ENCODE measurements around the gene IQCM. TPM values are rescaled to one million over a fixed set of nuclear protein-coding genes. Genes with fewer than 3 reads are reported as not detected.

Gene IQCM, protein sequence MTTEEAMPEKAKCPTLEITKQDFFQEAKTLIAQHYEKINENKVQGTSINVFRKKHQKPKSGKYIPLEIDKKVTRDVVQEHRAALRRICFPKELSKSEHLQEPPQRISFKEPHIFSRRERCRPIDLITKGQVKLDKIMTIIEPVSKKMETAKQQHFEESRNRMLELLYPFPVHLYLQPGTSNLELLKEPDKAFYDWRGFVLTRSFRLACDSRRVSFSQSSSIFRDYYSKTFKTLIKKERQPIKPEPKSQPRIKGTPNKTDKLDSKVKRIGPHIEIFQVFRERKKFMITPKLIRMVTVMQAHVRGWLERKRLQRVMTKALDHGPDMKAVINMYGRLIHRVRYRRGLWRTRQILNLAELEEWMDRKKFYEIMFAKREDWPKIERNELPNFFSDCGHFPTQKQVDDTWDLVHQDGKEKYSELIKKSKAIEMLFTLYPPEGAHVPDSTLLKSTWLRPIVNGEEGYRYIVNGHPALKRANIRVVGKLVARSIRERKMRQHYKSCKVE
- total RNA-seq: not detected in 2 replicates

DNA sequence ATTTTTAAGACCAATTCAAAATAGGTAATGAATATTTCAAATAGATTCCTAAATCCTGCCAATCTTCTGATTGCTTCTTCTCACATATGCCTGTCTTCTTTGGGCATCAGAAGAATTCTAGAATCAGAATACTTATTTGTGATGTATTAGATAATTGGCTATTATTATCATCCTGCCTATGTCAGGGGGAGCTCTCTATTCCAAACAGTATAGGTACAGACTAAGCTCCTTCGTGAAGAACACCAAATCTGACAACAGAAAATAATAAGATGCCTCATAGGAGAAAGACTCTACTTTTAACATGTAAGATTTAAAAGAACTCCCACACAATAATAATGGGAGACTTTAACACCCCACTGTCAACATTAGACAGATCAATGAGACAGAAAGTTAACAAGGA, at the start of gene IQCM:
TSS of gene IQCM (minus strand) at position 101 of the 400 bp plus-strand sequence. CDS start 73,152 bp downstream, outside the sequence.
- Mint-ChIP-seq H3K27ac (no peak within 1 kb of the TSS), H3K4me3 (no peak within 1 kb of the TSS), H3K36me3 (ENCODE audit: low read depth) (no peaks in the 10 kb centered on the region), H3K9me3 (no peaks in the 10 kb centered on the region), H3K4me1 (no peaks in the 10 kb centered on the region), H3K27me3 (no peaks in the 10 kb centered on the region)
- DNase-seq: no peak
- intact Hi-C loops (cut with micrococcal nuclease): no loop called here

DNA sequence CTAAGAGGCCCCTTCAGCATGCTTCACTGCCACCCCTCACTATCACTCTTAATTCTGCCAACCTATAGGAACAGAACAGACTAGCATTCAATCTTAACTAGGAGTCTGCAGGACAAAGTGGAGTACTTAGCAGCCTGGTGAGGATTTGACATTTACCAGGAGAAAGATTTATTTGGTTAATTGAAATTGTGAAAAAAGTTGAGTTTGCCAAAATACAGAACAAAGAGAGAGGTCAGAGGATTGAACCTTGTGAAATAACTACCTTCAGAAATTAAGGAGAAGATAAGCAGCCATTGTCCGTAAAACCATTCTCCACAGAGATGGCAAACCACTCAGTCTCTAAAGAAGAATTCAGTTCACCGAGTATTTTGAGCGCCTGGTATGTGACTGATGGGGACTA, 41.8 kb upstream of the IQCM start:
- intact Hi-C loops (cut with micrococcal nuclease): no loop called here
- H3K27ac Mint-ChIP-seq: no peak overlapping the region
- no peak overlapping the region for H3K4me3 Mint-ChIP-seq
- no peaks in the 10 kb centered on the region for H3K36me3 Mint-ChIP-seq (ENCODE audit: low read depth)
- H3K9me3 Mint-ChIP-seq: no peaks in the 10 kb centered on the region
- no peaks in the 10 kb centered on the region for H3K27me3 Mint-ChIP-seq
- DNase-seq: no peak
- no peaks in the 10 kb centered on the region for H3K4me1 Mint-ChIP-seq

DNA sequence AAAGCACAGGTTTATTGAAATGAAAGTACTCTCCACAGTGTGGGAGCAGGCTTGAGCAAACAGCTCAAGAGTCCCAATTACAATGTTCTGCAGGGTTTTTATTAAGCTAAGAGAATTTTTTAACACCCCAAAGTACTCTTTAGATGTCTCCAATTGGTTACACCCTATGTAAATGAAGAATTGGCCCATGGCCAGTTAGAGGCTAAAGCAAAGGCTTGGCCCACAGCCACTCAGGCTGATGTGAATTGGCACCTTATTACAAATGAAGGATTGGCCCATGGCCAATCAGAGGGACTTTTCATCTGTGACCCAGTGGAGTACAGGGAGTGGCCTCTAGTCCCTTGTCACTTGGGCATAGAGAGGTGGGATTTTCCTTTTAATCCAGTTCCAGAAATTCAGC, 30.1 kb upstream of the IQCM start:
- no peak overlapping the region for H3K4me3 Mint-ChIP-seq
- no peaks in the 10 kb centered on the region for H3K36me3 Mint-ChIP-seq (ENCODE audit: low read depth)
- no peaks in the 10 kb centered on the region for H3K9me3 Mint-ChIP-seq
- DNase-seq: no peak
- no peaks in the 10 kb centered on the region for H3K4me1 Mint-ChIP-seq
- H3K27ac Mint-ChIP-seq: no peak overlapping the region
- intact Hi-C loops (cut with micrococcal nuclease): no loop called here
- H3K27me3 Mint-ChIP-seq: no peaks in the 10 kb centered on the region

DNA sequence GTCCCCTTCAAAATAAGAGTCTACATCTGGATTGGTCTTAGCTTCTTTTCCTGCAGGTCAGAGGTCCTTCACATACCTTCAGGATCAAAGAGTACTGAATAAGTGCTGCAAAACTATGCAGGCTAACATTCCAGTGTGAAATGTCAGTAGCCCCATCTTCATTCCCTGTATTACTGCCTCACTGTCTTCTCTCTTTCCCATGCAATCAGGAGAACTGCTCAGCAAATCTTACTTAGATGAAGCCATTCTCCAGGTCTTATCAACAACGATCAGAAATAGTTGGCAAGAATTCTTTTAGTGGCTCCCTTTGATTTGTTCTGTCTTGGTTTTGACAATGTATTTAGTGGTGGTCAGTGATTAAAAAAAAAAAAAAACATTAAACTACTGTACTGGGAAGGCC, 26.0 kb upstream of the IQCM start:
- Mint-ChIP-seq H3K36me3 (ENCODE audit: low read depth) (no peaks in the 10 kb centered on the region), H3K27ac (no peak overlapping the region), H3K27me3 (no peaks in the 10 kb centered on the region), H3K4me3 (no peak overlapping the region), H3K9me3 (no peaks in the 10 kb centered on the region), H3K4me1 (no peaks in the 10 kb centered on the region)
- DNase-seq: no peak
- intact Hi-C loops (cut with micrococcal nuclease): no loop called here

DNA sequence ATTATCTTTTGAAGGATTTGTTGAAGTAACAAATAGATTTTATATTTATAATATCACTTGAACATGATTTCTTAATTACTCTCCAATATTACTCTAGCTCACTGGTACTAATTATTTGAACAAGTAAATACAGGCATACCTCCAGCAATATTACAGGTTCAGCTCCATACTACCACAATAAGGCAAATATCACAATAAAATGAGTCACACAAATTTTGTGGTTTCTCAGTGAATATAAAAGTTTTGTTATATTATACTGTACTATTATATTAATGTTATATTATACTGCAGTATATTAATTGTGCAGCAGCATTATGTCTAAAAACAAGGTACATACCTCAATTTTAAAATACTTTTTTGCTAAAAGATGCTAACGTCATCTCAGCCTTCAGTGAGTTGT, 22.4 kb upstream of the IQCM start:
- H3K36me3 Mint-ChIP-seq (ENCODE audit: low read depth): no peaks in the 10 kb centered on the region
- intact Hi-C loops (cut with micrococcal nuclease): no loop called here
- H3K27ac Mint-ChIP-seq: no peak overlapping the region
- no peaks in the 10 kb centered on the region for H3K9me3 Mint-ChIP-seq
- H3K4me3 Mint-ChIP-seq: no peak overlapping the region
- no peaks in the 10 kb centered on the region for H3K27me3 Mint-ChIP-seq
- H3K4me1 Mint-ChIP-seq: no peaks in the 10 kb centered on the region
- no peak for DNase-seq

DNA sequence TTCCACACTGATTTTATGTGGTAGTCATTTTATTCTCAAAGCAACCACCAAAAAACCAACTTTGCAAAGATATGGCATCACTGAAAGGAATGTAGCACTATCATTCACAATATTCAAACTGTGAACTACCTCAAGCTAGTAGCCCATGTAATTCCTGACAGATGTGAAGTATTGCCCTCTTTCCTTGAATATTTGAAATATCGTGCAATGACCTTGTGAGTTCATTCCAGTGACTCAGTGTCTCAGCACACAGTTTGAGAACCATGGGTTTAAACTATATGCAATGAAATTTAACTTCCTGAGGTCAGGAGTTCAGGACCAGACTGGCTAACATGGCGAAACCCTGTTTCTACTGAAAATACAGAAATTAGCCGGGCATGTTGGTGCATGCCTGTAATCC, 20.9 kb upstream of the IQCM start:
- Mint-ChIP-seq H3K27ac (no peak overlapping the region), H3K27me3 (no peaks in the 10 kb centered on the region), H3K4me1 (no peaks in the 10 kb centered on the region), H3K9me3 (no peaks in the 10 kb centered on the region), H3K4me3 (no peak overlapping the region), H3K36me3 (ENCODE audit: low read depth) (no peaks in the 10 kb centered on the region)
- no peak for DNase-seq
- intact Hi-C loops (cut with micrococcal nuclease): no loop called here

DNA sequence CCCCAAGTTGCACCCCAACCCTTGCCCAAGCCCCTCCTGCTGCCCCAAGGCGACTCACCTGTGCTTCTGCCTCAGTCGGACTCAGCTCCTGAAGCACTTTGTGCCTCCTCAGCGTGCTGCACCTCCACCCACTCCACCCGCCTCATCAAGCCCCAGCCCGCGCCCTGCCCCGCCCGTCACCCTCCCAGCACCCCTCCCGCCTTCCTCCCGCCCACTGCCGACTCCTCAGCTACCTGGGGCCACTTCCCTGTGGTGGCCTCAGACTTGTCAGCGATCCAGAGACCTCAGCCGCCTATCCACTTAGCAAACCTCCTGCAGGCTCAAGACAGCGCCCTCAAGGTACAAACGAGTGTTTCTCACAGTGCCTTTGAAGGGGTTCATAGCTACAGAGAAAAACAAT, 19.6 kb upstream of the IQCM start:
- H3K27ac Mint-ChIP-seq: no peak overlapping the region
- no peaks in the 10 kb centered on the region for H3K27me3 Mint-ChIP-seq
- H3K4me3 Mint-ChIP-seq: no peak overlapping the region
- H3K36me3 Mint-ChIP-seq (ENCODE audit: low read depth): no peaks in the 10 kb centered on the region
- no peak for DNase-seq
- no peaks in the 10 kb centered on the region for H3K9me3 Mint-ChIP-seq
- intact Hi-C loops (cut with micrococcal nuclease): no loop called here
- no peaks in the 10 kb centered on the region for H3K4me1 Mint-ChIP-seq

DNA sequence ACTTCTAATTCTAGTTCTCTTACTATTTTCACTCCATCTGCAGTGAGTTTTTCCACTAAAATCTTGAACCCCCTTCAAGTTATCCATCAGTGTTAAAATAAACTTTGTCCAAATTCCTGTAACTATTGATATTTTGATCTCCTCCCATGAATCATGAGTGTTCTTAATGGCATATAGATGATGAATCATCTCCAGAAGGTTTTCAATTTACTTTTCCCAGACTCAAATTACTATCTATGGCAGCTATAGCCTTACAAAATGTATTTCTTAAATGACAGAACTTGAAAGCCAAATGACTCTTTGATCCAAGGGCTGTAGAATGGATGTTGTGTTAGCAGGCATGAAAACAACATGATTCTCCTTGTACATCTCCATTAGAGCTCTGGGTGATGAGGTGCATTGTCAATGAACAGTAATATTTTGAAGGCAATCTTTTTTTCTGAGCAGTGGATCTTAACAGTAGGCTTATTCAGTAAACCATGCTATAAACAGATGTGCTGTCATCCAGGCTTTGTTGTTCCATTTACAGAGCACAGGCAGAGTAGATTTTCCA, 16.1 kb upstream of the IQCM start:
- Mint-ChIP-seq H3K4me3 (no peak overlapping the region), H3K36me3 (ENCODE audit: low read depth) (no peaks in the 10 kb centered on the region), H3K9me3 (no peaks in the 10 kb centered on the region), H3K27ac (no peak overlapping the region), H3K27me3 (no peaks in the 10 kb centered on the region), H3K4me1 (no peaks in the 10 kb centered on the region)
- intact Hi-C loops (cut with micrococcal nuclease): no loop called here
- DNase-seq: no peak

DNA sequence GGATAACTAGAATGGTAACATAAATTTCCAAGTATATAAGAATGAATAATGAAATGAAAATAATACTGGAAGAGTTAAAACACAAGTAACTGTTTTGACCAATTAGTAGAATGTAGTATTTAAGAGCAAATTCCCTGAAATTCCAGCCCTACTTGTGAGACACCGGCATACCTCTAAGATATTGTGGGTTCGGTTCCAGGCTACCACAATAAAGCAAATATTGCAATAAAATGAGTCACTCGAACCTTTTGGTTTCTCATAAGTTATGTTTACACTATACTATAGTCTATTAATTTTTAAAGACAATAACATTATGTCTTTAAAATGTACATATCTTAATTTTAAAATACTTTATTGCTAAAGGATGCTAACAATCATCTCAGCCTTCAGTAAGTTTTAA, 15.2 kb upstream of the IQCM start:
- intact Hi-C loops (cut with micrococcal nuclease): no loop called here
- Mint-ChIP-seq H3K4me3 (no peak overlapping the region), H3K9me3 (no peaks in the 10 kb centered on the region), H3K27me3 (no peaks in the 10 kb centered on the region), H3K36me3 (ENCODE audit: low read depth) (no peaks in the 10 kb centered on the region), H3K27ac (no peak overlapping the region), H3K4me1 (no peaks in the 10 kb centered on the region)
- DNase-seq: no peak

DNA sequence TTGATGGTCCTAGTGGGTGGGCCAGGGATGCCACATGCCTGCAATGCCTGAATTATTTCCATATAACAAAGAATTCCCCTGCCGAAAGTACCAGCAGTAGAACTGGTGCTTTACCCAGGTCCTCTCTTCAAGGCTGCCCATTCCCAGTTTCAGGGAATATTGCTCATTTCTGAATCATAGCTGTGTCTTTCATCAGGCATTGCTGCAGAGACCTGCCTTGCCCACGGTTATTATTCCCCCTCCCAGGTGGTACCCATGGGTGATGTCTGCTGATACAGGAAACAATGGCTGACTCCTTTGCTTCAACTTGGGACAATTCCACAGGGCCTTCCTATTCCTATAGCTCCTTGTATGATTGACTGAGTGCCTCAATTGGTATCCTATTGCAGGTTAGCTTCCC, 9.7 kb upstream of the IQCM start:
- Mint-ChIP-seq H3K27ac (no peak overlapping the region), H3K4me1 (no peaks in the 10 kb centered on the region), H3K9me3 (no peaks in the 10 kb centered on the region), H3K36me3 (ENCODE audit: low read depth) (no peaks in the 10 kb centered on the region), H3K27me3 (no peaks in the 10 kb centered on the region), H3K4me3 (no peak overlapping the region)
- intact Hi-C loops (cut with micrococcal nuclease): no loop called here
- no peak for DNase-seq

DNA sequence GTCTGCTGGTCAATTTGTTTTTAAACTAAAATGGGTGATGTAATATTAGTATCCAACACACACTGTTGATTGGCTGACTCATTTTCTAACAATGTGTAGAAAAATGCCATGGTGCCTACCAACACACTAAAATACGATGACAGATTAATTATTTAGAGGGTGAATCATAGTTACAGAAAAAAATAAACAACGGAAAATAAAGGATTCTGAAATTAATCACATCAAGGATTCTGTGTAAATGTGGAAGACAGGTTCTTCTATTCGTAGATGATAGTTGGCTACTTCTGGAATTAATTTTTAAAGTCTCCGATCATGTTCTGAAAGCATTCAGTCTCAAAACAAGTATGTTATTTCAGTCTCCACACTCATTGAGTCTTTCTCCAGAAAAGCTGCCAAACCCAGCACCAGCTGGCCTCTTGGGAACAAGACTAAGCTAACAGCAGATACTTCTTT, 8.2 kb upstream of the IQCM start:
- Mint-ChIP-seq H3K36me3 (ENCODE audit: low read depth) (no peaks in the 10 kb centered on the region), H3K27ac (no peak overlapping the region), H3K4me3 (no peak overlapping the region), H3K27me3 (no peaks in the 10 kb centered on the region), H3K9me3 (no peaks in the 10 kb centered on the region), H3K4me1 (no peaks in the 10 kb centered on the region)
- intact Hi-C loops (cut with micrococcal nuclease): no loop called here
- no peak for DNase-seq

DNA sequence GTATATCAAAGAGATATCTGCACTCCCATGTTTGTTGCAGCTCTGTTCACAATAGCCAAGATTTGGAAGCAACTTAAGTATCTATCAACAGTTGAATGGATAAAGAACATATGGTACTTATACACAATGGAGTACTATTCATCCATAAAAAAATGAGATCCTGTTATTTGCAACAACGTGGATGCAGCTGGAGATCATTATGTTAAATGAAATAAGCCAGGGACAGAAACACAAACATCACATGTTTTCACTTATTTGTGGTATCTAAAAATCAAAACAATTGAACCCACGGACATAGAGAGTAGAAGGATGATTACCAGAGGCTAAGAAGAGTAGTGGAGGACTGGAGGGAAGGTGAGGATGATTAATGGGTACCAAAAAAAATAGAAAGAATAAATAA, 14.2 kb downstream of the IQCM start:
- Mint-ChIP-seq H3K9me3 (no peaks in the 10 kb centered on the region), H3K36me3 (ENCODE audit: low read depth) (no peaks in the 10 kb centered on the region), H3K4me1 (no peaks in the 10 kb centered on the region), H3K27ac (no peak overlapping the region), H3K27me3 (no peaks in the 10 kb centered on the region), H3K4me3 (no peak overlapping the region)
- intact Hi-C loops (cut with micrococcal nuclease): no loop called here
- no peak for DNase-seq

DNA sequence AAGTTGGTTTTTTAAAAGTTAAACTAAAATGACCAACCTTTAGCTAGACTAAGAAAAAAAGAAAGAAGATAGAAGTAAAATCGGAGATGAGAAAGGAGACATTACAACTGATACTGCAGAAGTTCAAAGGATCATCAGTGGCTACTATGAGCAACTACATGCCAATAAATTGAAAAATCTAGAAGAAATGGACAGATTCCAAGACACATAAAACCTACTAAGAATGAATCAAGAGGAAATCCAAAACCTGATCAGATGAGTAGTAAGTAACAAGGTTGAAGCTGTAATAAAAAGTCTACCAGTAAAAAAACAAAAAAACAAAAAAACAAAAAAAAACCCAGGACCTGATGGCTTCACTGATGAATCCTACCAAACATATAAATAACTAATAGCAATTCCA, 16.1 kb downstream of the IQCM start:
- DNase-seq: no peak
- Mint-ChIP-seq H3K9me3 (no peaks in the 10 kb centered on the region), H3K27me3 (no peaks in the 10 kb centered on the region), H3K27ac (no peak overlapping the region), H3K36me3 (ENCODE audit: low read depth) (no peaks in the 10 kb centered on the region), H3K4me1 (no peaks in the 10 kb centered on the region), H3K4me3 (no peak overlapping the region)
- intact Hi-C loops (cut with micrococcal nuclease): no loop called here

DNA sequence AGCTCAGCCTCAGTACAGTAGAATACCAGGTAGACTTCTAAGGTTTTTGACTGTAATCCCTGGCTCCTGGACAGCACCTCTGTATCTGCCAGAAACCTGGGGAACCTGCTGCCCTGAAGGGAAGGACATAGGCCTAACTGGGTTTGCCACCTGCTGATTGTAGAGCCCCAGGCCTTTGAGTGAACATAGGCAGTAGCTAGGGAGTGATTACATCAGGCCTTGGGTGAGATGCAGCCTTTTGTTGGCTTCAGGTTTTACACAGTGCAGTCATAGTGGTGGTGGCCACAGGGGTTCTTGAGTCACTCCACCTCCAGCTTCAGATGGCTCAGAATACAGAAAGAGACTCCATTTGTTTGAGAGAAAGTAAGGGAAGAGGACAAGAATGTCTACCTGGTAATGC, 19.3 kb downstream of the IQCM start:
- no peak for DNase-seq

DNA sequence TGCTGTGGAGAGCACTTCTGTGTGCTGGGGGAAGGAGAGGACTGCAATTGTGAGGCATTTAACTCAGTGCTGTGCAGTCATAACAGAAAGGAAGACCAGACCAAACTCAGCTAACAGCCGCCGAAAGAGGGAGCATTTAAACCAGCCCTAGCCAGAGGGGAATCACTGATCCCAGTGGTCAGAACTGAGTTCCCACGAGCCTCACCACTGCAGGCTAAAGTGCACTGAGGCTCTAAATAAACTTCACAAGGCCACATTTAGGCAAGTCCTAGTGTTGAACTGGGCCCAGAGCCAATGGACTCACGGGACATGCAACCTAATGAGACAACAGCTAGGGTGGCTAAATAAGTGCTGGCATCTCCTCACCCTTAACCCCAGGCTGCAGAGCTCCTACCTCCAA, 20.4 kb downstream of the IQCM start:
- H3K36me3 Mint-ChIP-seq (ENCODE audit: low read depth): no peaks in the 10 kb centered on the region
- H3K4me3 Mint-ChIP-seq: no peak overlapping the region
- intact Hi-C loops (cut with micrococcal nuclease): no loop called here
- DNase-seq: no peak
- H3K4me1 Mint-ChIP-seq: no peaks in the 10 kb centered on the region
- no peaks in the 10 kb centered on the region for H3K9me3 Mint-ChIP-seq
- H3K27ac Mint-ChIP-seq: no peak overlapping the region
- no peaks in the 10 kb centered on the region for H3K27me3 Mint-ChIP-seq

More for the DNA sequence above, 19.3 kb downstream of the IQCM start:
- Mint-ChIP-seq H3K4me3 (no peak overlapping the region), H3K36me3 (ENCODE audit: low read depth) (no peaks in the 10 kb centered on the region), H3K4me1 (no peaks in the 10 kb centered on the region), H3K9me3 (no peaks in the 10 kb centered on the region), H3K27ac (no peak overlapping the region), H3K27me3 (no peaks in the 10 kb centered on the region)
- intact Hi-C loops (cut with micrococcal nuclease): no loop called here
